GM18520 (cell line): ENCODE data around the gene VIT.
"Not testable (repeated sequence)": the region's sequence is repeated elsewhere in the genome, so short reads cannot be mapped to it uniquely, and the experiment has no call there.

Experiments used
- ATAC-seq: cut with Tn5 transposase; IDR thresholded peaks from one replicate; pipeline ENCODE4 v1.9.1; 2021; ENCODE audit not compliant: unreplicated experiment

VIT gene

DNA sequence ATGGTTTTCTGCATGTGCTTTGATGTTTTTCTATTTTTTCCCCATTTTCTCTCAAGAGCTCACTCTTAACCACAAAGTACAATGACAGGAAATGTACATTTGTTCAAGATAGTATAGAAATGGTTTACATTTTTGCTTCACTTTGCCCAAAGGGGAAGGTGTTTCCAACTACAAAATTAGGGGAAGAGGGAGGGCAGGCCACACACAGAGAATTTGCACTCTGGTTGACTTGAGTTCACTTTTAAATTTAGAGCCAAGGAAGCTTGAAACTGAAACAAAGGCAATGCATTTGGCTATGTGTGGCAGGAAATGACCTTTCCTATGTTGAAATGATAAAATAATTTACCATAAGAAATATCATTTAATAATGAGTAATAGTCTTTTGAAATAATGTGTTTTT lies 19.1 kb upstream of the VIT start:
- no peak for ATAC-seq

DNA sequence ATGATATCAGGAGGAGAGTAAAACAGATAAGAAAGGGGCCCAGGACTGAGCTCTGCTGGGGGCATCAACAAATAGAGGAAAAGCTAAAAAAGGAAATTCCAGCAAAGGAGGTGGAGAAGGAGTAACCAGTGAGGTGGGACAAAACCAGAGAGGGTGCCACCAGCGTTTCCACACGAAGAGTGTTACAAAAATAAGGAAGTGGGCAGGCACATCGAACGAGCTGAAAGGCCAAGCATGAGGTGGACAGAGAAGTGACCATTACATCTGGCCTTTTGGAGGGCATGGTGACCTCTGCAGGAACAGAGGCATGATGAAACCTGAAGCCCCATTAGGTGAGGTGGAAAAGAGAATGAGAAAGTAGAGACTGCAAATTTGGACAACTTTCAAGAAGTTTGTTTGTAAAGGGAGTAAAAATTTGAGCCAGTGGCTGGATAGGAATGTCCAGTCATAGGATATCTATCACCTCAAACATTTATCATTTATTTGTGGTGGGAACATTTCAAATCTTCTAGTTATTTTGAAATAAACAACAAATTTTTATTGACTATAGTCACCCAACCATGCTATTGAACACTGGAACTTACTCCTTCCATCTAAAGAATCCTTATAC lies 18.4 kb upstream of the VIT start:
- ATAC-seq: no peak

DNA sequence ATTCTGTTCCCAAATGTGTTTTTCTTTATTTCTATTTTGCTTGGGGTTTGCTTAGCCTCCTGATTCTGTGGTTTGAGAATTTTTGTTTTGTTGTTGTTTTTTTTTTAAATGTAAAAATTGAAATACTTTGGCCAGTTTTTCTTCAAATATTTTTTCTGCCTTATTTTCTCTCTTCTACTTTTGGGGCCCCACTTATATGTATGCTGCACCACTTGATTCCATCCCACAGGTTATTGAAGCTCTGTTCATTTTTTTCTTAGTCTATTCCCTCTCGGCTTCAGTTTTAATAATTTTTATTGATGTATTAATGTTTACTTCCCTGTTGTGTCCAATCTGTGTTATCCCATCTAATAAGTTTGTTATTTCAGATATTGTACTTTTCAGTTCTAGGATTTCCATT lies 17.7 kb upstream of the VIT start:
- ATAC-seq: no peak

DNA sequence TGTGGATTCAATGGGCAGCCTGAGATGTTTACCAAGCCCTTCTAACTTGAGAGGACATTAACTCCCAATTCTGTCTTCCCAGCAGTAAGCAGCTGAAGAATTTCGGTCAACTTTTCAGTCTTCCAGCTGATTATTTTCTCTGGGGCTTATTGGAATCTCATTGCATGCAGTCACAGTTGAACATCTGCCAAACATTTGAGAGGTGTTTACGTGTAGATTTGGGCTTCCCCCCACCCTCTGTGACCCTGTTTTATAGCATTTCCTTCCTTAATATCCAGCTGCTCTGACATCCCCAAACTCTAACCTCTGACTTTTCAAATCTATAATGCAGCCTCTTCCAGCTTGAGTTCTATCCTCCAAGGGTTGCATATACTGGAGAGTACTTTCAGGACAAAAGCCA lies 16.5 kb upstream of the VIT start:
- ATAC-seq: no peak

DNA sequence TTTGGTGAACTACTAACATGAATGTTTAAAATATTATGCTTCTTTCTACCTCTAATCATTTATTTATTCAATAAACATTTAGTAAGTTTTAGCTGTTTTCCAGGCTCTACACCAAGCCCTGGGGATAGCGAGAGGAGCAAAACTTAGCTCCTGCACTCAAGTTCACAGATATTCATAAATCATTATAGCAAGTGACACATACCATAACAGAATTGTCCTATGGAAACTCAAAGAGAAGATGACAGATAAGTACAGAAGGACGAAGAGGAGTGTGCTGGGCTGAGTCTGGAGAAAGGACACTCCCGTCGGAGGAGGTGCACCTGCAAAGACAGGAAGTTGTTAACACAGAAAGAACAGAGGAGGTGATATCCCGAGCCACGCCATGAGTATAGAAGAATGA lies 13.9 kb upstream of the VIT start:
- no peak for ATAC-seq

DNA sequence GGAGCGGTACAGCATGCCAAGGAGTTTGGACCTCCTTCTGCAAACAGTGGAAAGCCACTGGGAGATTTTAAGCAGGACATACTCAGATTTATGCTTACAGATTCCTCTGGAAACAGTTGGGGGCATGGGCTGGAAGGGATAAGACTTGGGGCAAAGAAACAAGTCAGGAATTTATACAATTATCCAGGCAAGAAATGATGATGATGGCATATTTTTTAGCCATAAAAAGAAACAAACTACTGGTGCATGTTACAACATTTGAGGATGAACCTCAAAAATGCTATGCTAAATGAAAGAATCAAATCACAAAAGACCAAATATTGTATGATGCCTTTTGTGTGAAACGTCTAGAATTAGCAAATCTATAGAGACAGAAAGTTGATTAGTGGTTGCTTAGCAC lies 13.5 kb upstream of the VIT start:
- ATAC-seq: no peak

DNA sequence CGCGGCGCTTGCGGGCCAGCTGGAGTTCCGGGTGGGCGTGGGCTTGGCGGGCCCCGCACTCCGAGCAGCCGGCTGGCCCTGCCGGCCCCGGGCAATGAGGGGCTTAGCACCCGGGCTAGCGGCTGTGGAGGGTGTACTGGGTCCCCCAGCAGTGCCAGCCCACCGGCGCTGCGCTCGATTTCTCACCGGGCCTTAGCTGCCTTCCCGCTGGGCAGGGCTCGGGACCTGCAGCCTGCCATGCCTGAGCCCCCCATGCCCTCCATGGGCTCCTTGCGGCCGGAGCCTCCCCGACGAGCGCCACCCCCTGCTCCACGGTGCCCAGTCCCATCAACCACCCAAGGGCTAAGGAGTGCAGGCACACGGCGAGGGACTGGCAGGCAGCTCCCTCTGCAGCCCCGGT lies 8.2 kb upstream of the VIT start:
- ATAC-seq: not testable (repeated sequence)

DNA sequence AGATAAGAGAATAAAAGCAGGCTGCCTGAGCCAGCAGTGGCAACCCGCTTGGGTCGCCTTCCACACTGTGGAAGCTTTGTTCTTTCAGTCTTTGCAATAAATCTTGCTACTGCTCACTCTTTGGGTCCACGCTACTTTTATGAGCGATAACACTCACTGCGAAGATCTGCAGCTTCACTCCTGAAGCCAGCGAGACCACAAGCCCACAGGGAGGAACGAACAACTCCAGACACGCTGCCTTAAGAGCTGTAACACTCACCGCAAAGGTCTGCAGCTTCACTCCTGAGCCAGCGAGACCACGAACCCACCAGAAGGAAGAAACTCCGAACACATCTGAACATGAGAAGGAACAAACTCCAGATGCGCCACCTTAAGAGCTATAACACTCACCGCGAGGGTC lies 7.5 kb upstream of the VIT start:
- ATAC-seq: not testable (repeated sequence)

DNA sequence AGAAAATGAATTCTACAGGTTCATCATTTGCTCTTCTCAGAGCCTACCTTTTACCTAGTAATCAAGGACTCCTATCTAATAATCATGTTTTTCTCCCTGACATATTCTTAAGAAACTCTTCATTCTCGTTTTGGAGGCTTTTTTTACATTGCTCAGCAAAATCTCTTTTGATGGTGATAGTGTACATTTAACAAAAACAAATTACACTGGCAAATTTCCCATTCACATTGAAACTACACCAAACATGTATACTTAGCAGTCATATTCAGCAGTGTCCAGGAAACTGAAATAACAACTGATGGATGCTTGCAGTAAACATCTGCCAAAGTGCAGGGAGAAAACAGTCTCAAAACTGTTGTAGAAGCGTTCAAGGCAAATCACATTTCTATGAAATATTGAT lies 4.4 kb upstream of the VIT start:
- ATAC-seq: no peak

DNA sequence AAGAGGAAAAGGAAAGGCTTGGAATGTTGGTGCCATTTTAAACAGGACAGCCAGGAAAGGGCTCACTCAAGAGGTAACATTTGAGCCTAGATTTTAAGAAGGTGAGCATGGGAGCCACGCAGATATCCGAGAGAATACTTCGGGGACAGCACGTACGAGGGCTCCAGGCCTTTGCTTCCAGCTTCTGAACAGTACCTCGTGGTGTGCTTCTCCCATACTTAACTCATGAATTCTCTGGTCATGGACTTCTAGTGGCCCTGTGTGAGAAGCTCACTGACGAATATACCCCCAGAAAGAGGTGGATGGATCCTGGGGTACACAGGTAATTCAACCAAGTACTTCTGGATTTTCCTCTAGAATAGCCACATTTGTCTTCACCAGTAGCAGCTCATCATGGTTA lies 2.7 kb upstream of the VIT start:
- no peak for ATAC-seq

DNA sequence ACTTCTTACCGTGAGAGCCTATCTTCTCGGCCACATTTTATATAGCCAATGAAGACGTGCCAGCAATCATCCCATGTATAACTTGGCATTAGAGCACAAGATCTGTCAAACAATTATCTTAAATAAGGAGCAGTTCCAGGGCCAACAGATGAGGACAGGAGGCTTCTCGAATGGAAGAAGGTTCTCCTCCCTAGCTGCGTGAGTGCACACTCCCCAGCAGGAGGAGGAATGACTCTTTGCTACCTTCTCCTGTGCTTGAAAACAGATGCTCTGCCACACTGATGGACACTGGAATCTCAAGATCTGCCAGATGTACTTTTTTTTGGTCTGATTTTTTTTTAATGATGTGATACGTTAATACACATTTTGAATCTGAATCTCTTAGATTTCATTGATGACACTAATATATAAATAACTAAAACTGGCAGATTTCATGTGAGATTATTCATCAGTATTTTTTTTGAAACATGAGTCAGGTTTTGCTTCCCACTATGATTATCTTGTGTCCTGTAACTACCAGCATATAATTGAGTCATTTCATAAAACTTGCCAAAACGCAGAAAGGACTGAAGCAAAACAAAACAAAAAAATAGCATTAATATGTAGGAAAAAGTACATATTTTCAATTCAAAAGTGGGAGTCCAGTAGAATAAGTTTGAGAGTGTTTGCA lies 626 bp upstream of the VIT start:
- no peak for ATAC-seq

DNA sequence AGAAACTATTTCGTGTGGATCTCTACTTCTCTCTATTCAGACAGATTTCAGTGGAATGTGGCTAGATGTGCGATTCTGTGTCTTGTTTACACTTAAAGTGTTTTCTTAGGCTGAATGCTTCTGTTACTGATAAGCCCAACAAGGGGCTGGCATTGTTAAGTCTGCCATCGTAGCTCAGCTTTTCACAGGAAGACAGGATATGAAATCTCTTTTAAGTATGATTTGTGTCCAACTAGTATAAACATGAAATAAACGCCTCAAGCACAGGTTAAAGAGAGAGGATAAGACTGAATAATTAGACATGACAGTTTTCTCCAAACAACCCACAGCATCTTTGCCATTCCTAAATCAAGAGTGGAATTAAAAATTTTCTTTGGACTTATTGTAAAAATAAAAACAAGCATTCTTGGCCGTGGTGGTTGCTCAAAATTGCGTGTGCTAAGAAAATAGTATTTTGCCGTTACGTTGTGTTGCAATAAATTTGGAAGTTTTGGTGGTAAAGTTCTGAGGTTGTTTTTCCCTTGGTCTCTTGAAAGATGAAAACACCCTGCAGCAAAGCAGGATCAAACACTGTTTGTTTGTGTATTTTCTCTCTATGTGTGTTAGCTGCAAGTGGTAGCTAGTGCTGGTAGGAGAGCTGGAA lies 1.0 kb downstream of the VIT start:
- ATAC-seq: no peak

DNA sequence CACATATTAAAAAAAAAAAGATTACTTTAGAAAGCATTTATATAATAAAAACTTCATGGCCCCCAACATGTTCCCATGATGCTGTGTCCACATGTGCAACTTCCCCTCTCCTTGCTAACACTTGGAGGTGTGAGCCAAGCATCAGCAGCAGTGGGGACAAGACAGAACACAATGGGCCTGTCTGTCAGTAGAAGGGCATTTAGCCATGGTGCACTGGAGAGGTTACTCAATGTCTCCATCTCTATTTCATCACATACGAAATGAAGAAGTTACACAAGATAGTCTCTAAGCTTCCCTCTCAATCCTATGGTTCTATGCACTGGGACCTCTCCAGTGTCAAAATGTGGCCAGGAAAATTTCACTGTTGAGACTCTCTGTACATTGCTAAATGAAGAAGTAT lies 2.5 kb downstream of the VIT start:
- no peak for ATAC-seq

DNA sequence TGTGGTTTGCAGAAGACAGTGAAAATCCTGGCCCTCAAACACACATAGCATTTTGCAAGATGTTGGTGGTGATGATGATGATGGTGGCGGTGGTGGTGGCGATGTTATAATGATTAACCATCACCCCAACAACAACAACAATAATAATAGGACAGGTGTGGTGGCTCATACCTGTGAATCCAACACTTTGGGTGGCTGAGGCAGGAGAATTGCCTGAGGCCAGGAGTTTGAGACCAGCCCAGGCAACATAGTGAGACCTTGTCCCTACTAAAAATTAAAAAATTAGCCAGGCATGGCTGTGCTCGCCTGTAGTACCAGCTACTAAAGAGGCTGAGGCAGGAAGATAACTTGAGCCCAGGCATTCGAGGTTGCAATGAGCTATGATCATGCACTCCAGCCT lies 3.8 kb downstream of the VIT start:
- ATAC-seq: no peak

DNA sequence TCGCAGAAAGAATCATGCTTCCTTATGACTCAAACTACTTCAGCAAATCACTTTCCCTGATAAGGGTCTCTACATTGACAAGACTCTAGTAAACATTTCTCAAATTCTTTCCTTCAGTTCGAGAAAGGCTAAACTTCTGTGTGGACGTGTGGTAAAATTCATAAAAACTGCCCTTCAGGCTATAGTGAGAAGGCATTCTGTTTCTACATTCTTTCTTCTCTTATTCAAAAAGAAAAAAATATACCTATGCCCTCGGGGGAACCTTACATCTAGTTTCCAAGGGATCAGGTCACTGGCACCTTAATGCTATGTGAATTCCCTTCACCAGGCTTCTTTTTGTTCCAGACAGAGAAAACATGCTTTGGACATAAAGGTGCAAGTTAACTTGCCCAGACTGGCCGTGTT lies 4.9 kb downstream of the VIT start:
- ATAC-seq: no peak

DNA sequence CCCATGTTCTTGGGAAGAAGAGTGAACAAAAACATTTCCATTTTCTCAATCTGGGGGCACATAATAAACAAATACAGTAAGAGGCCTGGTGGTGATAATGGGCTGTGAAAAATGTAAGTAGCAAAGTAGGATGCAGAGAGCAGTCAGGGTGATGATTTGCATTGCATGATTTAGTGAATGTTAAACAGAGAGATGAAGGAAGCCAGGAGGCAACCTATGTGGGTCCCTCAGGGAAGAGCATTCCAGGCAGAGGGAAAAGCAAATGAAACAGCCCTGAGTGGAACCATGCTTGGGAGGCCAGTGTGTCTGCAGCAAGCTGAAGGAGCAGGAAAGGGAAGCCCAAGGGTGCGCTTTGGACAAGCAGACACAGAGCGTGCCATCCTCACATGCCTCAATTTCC lies 5.4 kb downstream of the VIT start:
- no peak for ATAC-seq

DNA sequence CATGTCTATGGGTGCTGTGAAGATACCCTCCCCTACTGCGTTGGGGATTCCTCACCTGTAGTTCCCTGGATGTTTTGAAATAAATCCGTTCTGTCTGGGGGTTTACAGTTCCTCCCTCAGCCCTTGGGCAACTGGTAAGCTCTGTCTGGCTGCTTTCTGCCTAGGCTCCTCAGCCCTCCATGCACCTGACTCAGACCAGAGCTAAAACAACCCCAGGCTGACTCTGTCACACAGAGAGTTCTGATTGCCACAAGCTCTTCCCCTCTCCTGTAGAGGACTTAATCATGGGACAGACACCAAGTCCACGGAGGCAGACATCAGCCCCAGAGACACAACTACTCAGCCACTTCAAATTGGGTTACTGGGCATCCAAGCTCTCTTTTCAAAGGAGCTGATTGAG lies 6.3 kb downstream of the VIT start:
- no peak for ATAC-seq

DNA sequence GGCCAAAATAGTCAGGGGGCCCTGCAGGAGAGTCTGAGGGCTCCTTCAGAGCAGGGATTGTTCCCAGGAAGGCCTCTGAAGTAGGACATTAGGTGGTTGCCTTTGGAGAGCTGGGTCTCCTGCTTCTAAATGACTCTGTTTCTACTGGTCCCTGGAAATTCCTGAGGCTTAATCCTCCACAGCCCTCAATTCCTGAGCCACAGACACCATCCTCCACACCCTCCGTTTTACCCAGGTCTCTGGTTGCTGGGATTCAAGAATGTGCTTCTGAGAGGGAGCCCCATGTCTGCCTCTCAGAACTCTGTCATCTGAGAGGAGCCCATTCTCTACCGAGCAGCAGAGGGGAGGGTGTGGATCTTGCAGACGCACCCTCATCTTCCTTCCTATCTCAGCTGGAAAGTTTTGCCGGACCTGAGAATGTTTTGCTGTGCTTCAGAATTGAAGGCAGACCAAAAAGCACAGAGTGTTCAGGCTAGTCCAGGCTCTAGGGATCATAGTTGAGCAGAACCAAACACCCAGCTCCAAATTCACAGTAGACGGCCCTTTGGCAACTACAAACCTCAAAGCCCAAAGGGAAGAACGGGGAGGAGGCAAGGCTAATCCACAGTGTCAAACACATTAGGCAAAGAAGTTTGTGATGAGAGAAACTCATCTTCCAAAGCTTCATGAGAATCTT lies 8.1 kb downstream of the VIT start:
- ATAC-seq: no peak

DNA sequence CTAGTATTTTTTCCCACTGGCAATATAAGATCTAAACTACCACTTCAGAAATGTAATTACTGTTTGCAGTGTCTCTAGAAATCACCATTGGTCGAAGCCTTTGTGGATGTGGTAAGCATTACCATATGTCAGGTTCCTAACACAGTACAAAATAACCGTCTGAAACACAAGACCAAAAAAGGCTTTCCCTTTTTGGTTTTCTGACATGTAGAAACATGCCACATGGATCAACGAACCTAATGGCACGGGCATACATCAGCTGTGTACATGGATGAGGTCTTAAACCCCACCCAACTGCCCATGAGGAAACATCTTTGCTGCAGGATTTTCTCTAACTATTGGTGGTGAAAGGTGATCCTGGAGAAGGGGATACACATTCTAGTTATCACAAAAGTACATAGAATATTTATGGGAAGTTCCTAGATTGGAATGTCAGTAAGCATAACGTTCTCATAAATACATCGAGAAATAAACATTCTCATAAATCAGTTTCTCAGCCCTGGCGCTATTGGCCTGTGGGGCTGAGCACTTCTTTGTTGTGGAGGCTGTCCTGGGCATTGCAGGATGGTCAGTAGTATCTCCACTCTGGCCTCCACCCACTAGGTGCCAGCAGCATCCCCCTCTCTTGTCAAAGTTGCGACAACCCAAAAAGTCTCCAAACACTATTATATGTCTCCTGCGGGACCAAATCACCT lies 9.0 kb downstream of the VIT start:
- no peak for ATAC-seq

DNA sequence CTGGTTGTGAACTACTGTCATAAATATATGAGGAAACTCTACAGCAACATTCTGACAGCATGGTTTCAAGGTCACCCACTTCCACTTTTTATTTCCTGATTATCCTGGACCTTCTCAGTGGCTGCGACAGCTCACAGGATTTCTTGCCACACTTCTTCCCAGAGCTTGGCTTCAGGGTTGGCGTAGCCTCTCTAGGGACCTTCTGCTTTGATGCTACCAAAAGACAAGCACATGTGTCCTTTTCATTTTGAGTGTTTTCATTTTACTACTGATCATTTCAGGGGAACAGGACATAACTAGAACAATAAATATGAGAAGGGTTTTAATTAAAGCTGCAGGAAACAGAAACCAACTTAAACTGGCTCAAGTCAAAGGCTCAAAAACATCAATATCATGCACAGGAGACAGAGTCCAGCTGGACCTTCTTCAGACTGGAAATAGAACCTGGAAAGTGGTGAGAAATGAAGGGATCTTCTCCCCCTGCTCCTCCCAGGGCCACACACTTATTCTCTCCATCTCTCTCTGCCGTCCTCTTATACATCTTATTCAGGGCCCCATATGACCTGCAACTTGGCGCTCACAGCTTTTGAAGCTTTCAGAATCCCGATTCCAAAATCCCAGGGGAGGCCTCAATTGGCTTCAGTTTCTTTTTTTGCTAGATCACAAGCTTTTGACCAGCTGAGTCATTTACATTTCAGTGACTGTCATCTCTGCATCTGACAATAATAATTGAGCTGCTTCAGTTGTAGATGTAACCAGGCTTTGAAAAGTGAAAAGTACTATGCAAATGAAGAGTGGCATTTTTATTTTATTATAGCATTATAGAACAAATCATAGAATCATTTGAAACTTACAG lies 9.7 kb downstream of the VIT start:
- ATAC-seq: no peak

DNA sequence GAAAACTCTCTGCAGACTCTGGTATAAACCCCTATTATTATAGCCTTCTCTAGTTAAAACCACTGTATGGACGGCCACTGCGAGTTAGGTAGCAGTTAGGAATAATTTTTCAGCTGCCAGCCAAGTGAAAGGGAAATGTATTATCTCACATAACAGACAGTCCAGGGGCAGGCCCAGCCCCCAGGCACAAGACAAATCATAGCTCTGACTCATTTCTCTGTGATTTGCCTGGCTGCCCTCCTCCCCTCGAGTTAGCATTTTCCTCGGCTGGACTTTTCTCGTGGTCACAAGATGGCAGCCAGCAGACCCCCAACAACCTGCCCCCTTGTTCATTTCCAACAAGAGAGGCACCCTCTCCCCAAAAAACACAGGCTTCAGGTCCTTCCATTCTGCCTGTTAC lies 10.5 kb downstream of the VIT start:
- ATAC-seq: no peak
